ENCODE data around the gene PLA2G6.
"Not testable (repeated sequence)": the region's sequence is repeated elsewhere in the genome, so short reads cannot be mapped to it uniquely, and the experiment has no call there.

The PLA2G6 gene

GRCh38 chr22:38126928-38127668, 54.5 kb downstream of the PLA2G6 start:
- DNase-seq, result no peak

GRCh38 chr22:38125751-38126201, 55.9 kb downstream of the PLA2G6 start:
- no peak for DNase-seq

- DNase-seq, result no peak
Observed at GRCh38 chr22:38125038-38125610, 56.5 kb downstream of the PLA2G6 start.

- DNase-seq, result no peak
Observed at GRCh38 chr22:38124236-38124974, 57.2 kb downstream of the PLA2G6 start.

GRCh38 chr22:38122616-38123015, 59.0 kb downstream of the PLA2G6 start:
- no peak for DNase-seq

GRCh38 chr22:38120359-38121110, 61.1 kb downstream of the PLA2G6 start:
- DNase-seq, result no peak

- DNase-seq, result not testable (repeated sequence)
Observed at GRCh38 chr22:38118747-38119146, 62.9 kb downstream of the PLA2G6 start.

- DNase-seq, result no peak
Observed at GRCh38 chr22:38118182-38118581, 63.4 kb downstream of the PLA2G6 start.

GRCh38 chr22:38117556-38117955, 64.1 kb downstream of the PLA2G6 start:
- not testable (repeated sequence) for DNase-seq

- DNase-seq, result no peak
Observed at GRCh38 chr22:38115423-38116205, 66.0 kb downstream of the PLA2G6 start.

- peak; percentile 76 for DNase-seq
Observed at GRCh38 chr22:38114484-38115398, 66.9 kb downstream of the PLA2G6 start.

- DNase-seq, result no peak
Observed at GRCh38 chr22:38112381-38112780, 69.2 kb downstream of the PLA2G6 start.

- no peak for DNase-seq
Observed at GRCh38 chr22:38111925-38112355, 69.7 kb downstream of the PLA2G6 start.

GRCh38 chr22:38110863-38111852, 70.5 kb downstream of the PLA2G6 start:
- no peak for DNase-seq

- no peak for DNase-seq
Observed at GRCh38 chr22:38110008-38110862, 71.4 kb downstream of the PLA2G6 start, which contains the start of gene BAIAP2L2. BAIAP2L2 (minus strand) TSS chr22:38110684; CDS start chr22:38110525, 159 bp downstream.

- no peak for DNase-seq
Observed at GRCh38 chr22:38109371-38110001, 72.1 kb downstream of the PLA2G6 start.

- DNase-seq, result no peak
Observed at GRCh38 chr22:38108561-38109319, 72.9 kb downstream of the PLA2G6 start.

Measured in T-helper 9 cell (primary cell).